WTC11 (cell line): ENCODE results near the gene UBA3. TPM values are rescaled to one million over a fixed set of nuclear protein-coding genes. Genes with fewer than 3 reads are reported as not detected.

Source experiments
- ATAC-seq: fragments of 200-7000 bp; cut with Tn5 transposase; 2 replicates; pipeline ENCODE4 v1.10.0; 2021; ENCODE audit warnings: mild to moderate bottlenecking, moderate library complexity
- CTCF ChIA-PET: fragments of 300-600 bp; sonication (Branson Sonifier 250); formaldehyde crosslinking; loops from one replicate; lab custom pipeline; 2021; ENCODE audit warnings: antibody characterized with exemption; lab: Charles Lee
- POLR2A ChIA-PET: fragments of 350-600 bp; sonication (Branson Sonifier 250); formaldehyde crosslinking; loops from one replicate; lab custom pipeline; 2021; ENCODE audit warnings: antibody characterized with exemption; lab: Charles Lee
- DNase-seq: peaks from one replicate; pipeline ENCODE4 v3.0.0; 2021; ENCODE audit warnings: low spot score
- H3K27ac Mint-ChIP-seq: 2 replicates; pipeline ENCODE4 v1.8.0; 2021; ENCODE audit warnings: mixed read lengths
- H3K27me3 Mint-ChIP-seq: 2 replicates; pipeline ENCODE4 v1.8.0; 2021; ENCODE audit warnings: low read depth, mild to moderate bottlenecking, moderate library complexity, mixed read lengths
- H3K36me3 Mint-ChIP-seq: 2 replicates; pipeline ENCODE4 v1.8.0; 2021; ENCODE audit warnings: mixed read lengths
- H3K4me1 Mint-ChIP-seq: 2 replicates; pipeline ENCODE4 v1.8.0; 2022; ENCODE audit warnings: mixed read lengths
- H3K4me3 Mint-ChIP-seq: 2 replicates; pipeline ENCODE4 v1.8.0; 2021; ENCODE audit warnings: mild to moderate bottlenecking, moderate library complexity, mixed read lengths
- H3K9me3 Mint-ChIP-seq: 2 replicates; pipeline ENCODE4 v1.8.0; 2021; ENCODE audit warnings: mixed read lengths
- ATF1 ChIP-seq: sonication (generic); formaldehyde crosslinking; IDR thresholded peaks from 2 replicates; pipeline ENCODE4 v1.8.1; 2023; ENCODE audit warnings: mild to moderate bottlenecking, moderate library complexity, missing genetic modification reagents
- ATF3 ChIP-seq: sonication (generic); formaldehyde crosslinking; conservative IDR thresholded peaks from 2 replicates; pipeline ENCODE4 v1.8.1; 2022; ENCODE audit warnings: mild to moderate bottlenecking, missing genetic modification reagents
- CREB1 ChIP-seq: sonication (generic); formaldehyde crosslinking; IDR thresholded peaks from 2 replicates; pipeline ENCODE4 v1.8.0; 2023; ENCODE audit warnings: mild to moderate bottlenecking, missing genetic modification reagents
- E2F5 ChIP-seq: sonication (generic); formaldehyde crosslinking; IDR thresholded peaks from 2 replicates; pipeline ENCODE4 v1.8.1; 2022; ENCODE audit warnings: mild to moderate bottlenecking, moderate library complexity, missing genetic modification reagents
- ELF4 ChIP-seq: sonication (generic); formaldehyde crosslinking; IDR thresholded peaks from 2 replicates; pipeline ENCODE4 v1.8.1; 2022; ENCODE audit warnings: low read depth, mild to moderate bottlenecking, moderate library complexity, missing genetic modification reagents
- ERG ChIP-seq: fragments of 250-450 bp; sonication (Bioruptor Pico); IDR thresholded peaks from 2 replicates; pipeline ENCODE4 v1.8.0; 2021; ENCODE audit warnings: mild to moderate bottlenecking
- IRF2 ChIP-seq: sonication (generic); formaldehyde crosslinking; IDR thresholded peaks from 2 replicates; pipeline ENCODE4 v1.8.0; 2022; ENCODE audit warnings: low read depth, missing genetic modification reagents, borderline replicate concordance
- JAZF1 ChIP-seq: fragments of 250-450 bp; sonication (Bioruptor Pico); IDR thresholded peaks from 2 replicates; pipeline ENCODE4 v1.9.0; 2021; ENCODE audit warnings: moderate library complexity, mild to moderate bottlenecking, inconsistent platforms
- JUN ChIP-seq: sonication (generic); formaldehyde crosslinking; IDR thresholded peaks from 2 replicates; pipeline ENCODE4 v1.8.0; 2023; ENCODE audit warnings: mild to moderate bottlenecking, missing genetic modification reagents
- NFATC4 ChIP-seq: fragments of 250-450 bp; sonication (Bioruptor Pico); IDR thresholded peaks from 2 replicates; pipeline ENCODE4 v1.9.0; 2021; ENCODE audit warnings: mild to moderate bottlenecking
- NR1H2 ChIP-seq: sonication (generic); formaldehyde crosslinking; IDR thresholded peaks from 2 replicates; pipeline ENCODE4 v1.9.0; 2021; ENCODE audit warnings: mild to moderate bottlenecking, moderate library complexity, missing genetic modification reagents
- SP1 ChIP-seq: sonication (generic); formaldehyde crosslinking; conservative IDR thresholded peaks from 2 replicates; pipeline ENCODE4 v1.8.1; 2022; ENCODE audit warnings: missing genetic modification reagents
- TEAD1 ChIP-seq: sonication (generic); formaldehyde crosslinking; IDR thresholded peaks from 2 replicates; pipeline ENCODE4 v1.8.0; 2022; ENCODE audit warnings: mild to moderate bottlenecking, missing genetic modification reagents
- TEAD4 ChIP-seq: sonication (generic); formaldehyde crosslinking; IDR thresholded peaks from 2 replicates; pipeline ENCODE4 v1.8.0; 2022; ENCODE audit warnings: mild to moderate bottlenecking, missing genetic modification reagents
- ZMAT4 ChIP-seq: fragments of 250-450 bp; sonication (Bioruptor Pico); IDR thresholded peaks from 2 replicates; pipeline ENCODE4 v1.9.0; 2021; ENCODE audit warnings: mild to moderate bottlenecking
- ZNF138 ChIP-seq: sonication (generic); formaldehyde crosslinking; conservative IDR thresholded peaks from 2 replicates; pipeline ENCODE4 v1.8.1; 2022; ENCODE audit warnings: mild to moderate bottlenecking, moderate library complexity, missing genetic modification reagents
- ZNF281 ChIP-seq: sonication (generic); formaldehyde crosslinking; IDR thresholded peaks from 2 replicates; pipeline ENCODE4 v1.8.0; 2023; ENCODE audit warnings: mild to moderate bottlenecking, missing genetic modification reagents
- ZNF396 ChIP-seq: fragments of 250-450 bp; sonication (Bioruptor Pico); IDR thresholded peaks from 2 replicates; pipeline ENCODE4 v1.8.0; 2021; ENCODE audit warnings: mild to moderate bottlenecking, moderate library complexity, borderline replicate concordance
- ZNF512 ChIP-seq: sonication (generic); formaldehyde crosslinking; IDR thresholded peaks from 2 replicates; pipeline ENCODE4 v1.8.1; 2022; ENCODE audit warnings: missing genetic modification reagents, borderline replicate concordance
- ZNF532 ChIP-seq: fragments of 250-450 bp; sonication (Bioruptor Pico); IDR thresholded peaks from 2 replicates; pipeline ENCODE4 v1.9.0; 2021; ENCODE audit warnings: mild to moderate bottlenecking, borderline replicate concordance
- ZNF671 ChIP-seq: fragments of 250-450 bp; sonication (Bioruptor Pico); IDR thresholded peaks from 2 replicates; pipeline ENCODE4 v1.8.0; 2021; ENCODE audit warnings: mild to moderate bottlenecking
- total RNA-seq: library from RNA; stranded (reverse); gene quantifications from 3 replicates; pipeline ENCODE4 v1.2.3, GENCODE V29; 2021

The UBA3 gene
- total RNA-seq, 1 experiment from 2014 or later: 75.0 TPM

GRCh38 chr3:69065318-69065964, 14.7 kb downstream of the UBA3 start:
- Mint-ChIP-seq H3K27me3 (no peaks in the 10 kb centered on the region), H3K27ac (no peak overlapping the region), H3K36me3 (peaks cover 32% of the 10 kb centered on the region), H3K9me3 (no peaks in the 10 kb centered on the region), H3K4me3 (no peak overlapping the region), H3K4me1 (no peaks in the 10 kb centered on the region)
- no peak for DNase-seq
- no peak for TF ChIP-seq TEAD4 (CRISPR knock-in tag)
- TF ChIP-seq ATF1: no peak
- no peak for TF ChIP-seq ZNF396
- no peak for TF ChIP-seq E2F5 (CRISPR knock-in tag)
- no peak for TF ChIP-seq ATF3 (CRISPR knock-in tag)
- no peak for ATAC-seq
- ChIA-PET CTCF (no interaction called here), POLR2A (no interaction called here)

GRCh38 chr3:69063636-69064035, 16.5 kb downstream of the UBA3 start:
- H3K27me3 Mint-ChIP-seq: no peaks in the 10 kb centered on the region
- no peak for ATAC-seq
- H3K36me3 Mint-ChIP-seq: peaks cover 43% of the 10 kb centered on the region
- no peaks in the 10 kb centered on the region for H3K9me3 Mint-ChIP-seq
- POLR2A ChIA-PET: no interaction called here
- no peak for DNase-seq
- H3K4me1 Mint-ChIP-seq: no peaks in the 10 kb centered on the region
- H3K4me3 Mint-ChIP-seq: no peak overlapping the region
- CTCF ChIA-PET: no interaction called here
- no peak overlapping the region; the same call in 1 of the 2 replicates for H3K27ac Mint-ChIP-seq
- TF ChIP-seq ATF3 (CRISPR knock-in tag): no peak
- no peak for TF ChIP-seq SP1
- TF ChIP-seq IRF2 (CRISPR knock-in tag): no peak
- TF ChIP-seq CREB1: no peak
- no peak for TF ChIP-seq NR1H2 (CRISPR knock-in tag)
- no peak for TF ChIP-seq ZNF532 (CRISPR knock-in tag)
- no peak for TF ChIP-seq ERG (CRISPR knock-in tag)
- TF ChIP-seq NFATC4 (CRISPR knock-in tag): no peak
- no peak for TF ChIP-seq ZNF281 (CRISPR knock-in tag)
- TF ChIP-seq TEAD1 (CRISPR knock-in tag): no peak
- TF ChIP-seq ELF4: no peak
- no peak for TF ChIP-seq ZMAT4
- no peak for TF ChIP-seq ZNF671
- TF ChIP-seq JUN (CRISPR knock-in tag): no peak
- no peak for TF ChIP-seq ZNF138
- no peak for TF ChIP-seq ZNF512 (CRISPR knock-in tag)
- TF ChIP-seq JAZF1 (CRISPR knock-in tag): no peak
